ENCODE data around the gene EMP2. TPM values are rescaled to one million over a fixed set of nuclear protein-coding genes. Genes with fewer than 3 reads are reported as not detected.

EMP2 gene
- total RNA-seq, 2 experiments from 2014 or later = not detected

DNA sequence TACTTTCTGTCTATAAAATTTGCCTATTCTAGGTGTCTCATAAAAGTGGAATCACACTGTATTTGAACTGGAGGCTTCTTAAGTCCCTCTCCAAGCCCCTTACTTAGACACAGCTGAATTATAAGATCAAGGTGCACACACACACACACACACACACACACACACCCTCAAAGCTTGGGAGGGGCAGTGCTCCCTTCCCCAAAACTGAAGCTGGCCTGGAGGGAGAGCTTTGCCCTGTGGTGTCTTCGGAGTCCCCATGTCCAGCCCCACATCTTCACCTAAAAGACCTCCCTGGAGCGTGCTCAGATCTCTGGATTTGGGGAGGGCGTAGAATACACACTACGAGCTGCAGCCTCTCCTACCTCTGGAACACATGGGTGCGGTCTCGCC is 828 bp downstream of the EMP2 start:
- Mint-ChIP-seq H3K4me3 (no peak overlapping the region), H3K36me3 (no peaks in the 10 kb centered on the region), H3K9me3 (no peaks in the 10 kb centered on the region), H3K27me3 (peaks cover 34% of the 10 kb centered on the region), H3K4me1 (peaks cover 3% of the 10 kb centered on the region), H3K27ac (no peak overlapping the region)
- ATAC-seq (ENCODE audit: low read depth) (no peak), DNase-seq (no peak)
- POLR2A ChIA-PET = no interaction called here

GRCh38 chr16:10578474-10579316 is 1.7 kb downstream of the EMP2 start:
- Mint-ChIP-seq H3K4me3 (no peak overlapping the region), H3K9me3 (no peaks in the 10 kb centered on the region), H3K4me1 (peaks cover 3% of the 10 kb centered on the region), H3K27me3 (peaks cover 37% of the 10 kb centered on the region), H3K36me3 (no peaks in the 10 kb centered on the region), H3K27ac (no peak overlapping the region)
- ATAC-seq (ENCODE audit: low read depth) (no peak), DNase-seq (no peak)
- POLR2A ChIA-PET = no interaction called here

GRCh38 chr16:10577305-10578202 is 2.8 kb downstream of the EMP2 start:
- POLR2A ChIA-PET = no interaction called here
- Mint-ChIP-seq H3K27ac (no peak overlapping the region), H3K9me3 (no peaks in the 10 kb centered on the region), H3K27me3 (peaks cover 30% of the 10 kb centered on the region), H3K4me1 (peaks cover 3% of the 10 kb centered on the region), H3K4me3 (no peak overlapping the region), H3K36me3 (no peaks in the 10 kb centered on the region)
- no peak for DNase-seq
- no peak for ATAC-seq (ENCODE audit: low read depth)

DNA sequence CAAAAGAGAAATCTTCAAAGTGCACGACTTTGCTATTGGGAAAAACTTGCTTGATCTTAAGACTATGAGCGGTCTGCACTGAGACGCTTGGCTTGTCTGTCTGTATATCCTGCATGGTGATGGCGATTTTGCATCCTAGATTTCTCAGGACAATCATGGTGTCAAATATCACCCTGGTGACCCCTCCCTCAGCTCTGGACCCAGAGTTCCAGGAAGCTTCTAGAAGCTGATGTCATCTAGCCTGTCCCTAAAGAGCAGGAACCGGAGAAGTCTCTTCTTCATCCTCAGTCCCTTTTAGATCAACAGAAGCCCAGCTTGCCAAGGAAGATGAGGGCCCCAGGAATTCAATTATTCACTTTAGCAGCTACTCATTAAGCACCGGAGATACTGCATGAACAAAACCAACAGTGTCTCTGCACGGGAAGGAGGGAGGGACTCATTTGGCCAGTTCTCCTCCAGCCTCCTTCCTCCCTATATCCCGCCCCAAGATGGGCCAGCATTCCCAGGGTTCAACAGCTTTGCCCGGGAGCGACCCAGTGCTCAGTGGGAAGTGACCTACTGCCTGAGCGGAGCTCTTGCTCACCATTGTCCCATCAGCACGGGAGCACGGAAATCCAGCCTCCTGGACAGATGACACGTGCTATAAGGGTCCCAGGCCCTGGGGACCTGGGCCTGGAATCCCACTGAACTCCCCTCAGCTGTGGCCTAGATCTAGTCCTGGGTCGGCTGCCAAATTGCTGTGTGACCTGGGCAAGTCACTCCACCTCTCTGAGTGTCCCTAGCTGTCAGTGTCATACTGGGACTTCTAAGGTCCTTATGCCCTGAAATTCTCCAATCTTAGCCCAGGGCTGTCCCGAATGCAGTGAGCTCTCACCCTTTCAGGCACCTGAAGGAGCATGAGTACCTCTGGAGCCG is 3.8 kb downstream of the EMP2 start:
- H3K4me3 Mint-ChIP-seq = no peak overlapping the region
- no peaks in the 10 kb centered on the region for H3K36me3 Mint-ChIP-seq
- peaks cover 3% of the 10 kb centered on the region for H3K4me1 Mint-ChIP-seq
- peaks cover 21% of the 10 kb centered on the region for H3K27me3 Mint-ChIP-seq
- DNase-seq = no peak
- POLR2A ChIA-PET = no interaction called here
- no peak for ATAC-seq (ENCODE audit: low read depth)
- no peaks in the 10 kb centered on the region for H3K9me3 Mint-ChIP-seq
- H3K27ac Mint-ChIP-seq = no peak overlapping the region

DNA sequence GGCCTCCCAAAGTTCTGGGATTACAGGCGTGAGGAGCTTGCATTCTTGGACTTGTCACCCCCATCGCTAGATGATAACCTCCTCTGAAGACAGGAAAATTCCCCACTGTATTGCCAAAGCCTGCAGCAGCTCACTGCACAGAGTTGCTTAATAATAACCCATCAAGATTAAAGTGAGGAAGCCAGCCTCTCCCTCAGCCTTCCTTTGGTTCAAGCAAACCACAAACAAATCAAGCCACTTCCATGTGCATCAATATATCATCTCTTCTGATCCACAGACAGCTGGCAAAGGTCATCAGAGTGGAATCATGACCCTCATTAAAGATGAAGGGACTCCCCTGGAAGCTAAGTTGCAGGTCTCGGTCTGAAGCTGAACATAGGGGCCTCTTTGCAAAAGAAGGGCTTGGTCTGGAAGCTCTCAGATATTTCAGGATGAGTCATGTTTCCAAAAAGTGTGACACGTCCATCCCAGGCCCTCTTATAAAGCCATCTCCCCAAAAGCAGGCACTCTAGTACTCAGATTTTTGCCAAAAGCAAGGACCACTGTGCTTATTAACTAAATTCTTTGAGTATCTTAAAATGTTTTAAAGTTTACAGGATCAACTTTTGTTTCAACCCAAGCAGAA is 4.8 kb downstream of the EMP2 start:
- POLR2A ChIA-PET = no interaction called here
- Mint-ChIP-seq H3K27me3 (peaks cover 12% of the 10 kb centered on the region), H3K36me3 (no peaks in the 10 kb centered on the region), H3K9me3 (no peaks in the 10 kb centered on the region), H3K4me3 (no peak overlapping the region), H3K27ac (no peak overlapping the region), H3K4me1 (no peaks in the 10 kb centered on the region)
- ATAC-seq (ENCODE audit: low read depth) (no peak), DNase-seq (no peak)

DNA sequence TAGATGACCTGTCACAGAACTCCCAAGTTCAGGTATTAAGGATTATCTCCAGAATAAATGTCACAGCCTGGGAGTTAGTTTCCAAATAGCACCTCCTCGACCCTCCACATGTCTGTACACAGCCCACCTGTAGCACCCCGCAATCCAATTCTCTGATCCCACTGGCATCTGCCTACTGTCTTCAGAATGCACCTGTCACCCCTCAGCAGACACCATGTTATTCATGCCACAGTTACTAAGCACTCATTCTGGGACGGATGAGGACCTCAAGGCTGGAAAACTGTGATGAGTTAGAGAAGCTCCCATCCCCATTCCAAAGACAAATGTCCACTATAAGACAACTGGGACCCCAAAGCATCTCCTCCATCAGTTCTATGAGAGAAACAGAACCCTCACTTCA is 7.8 kb downstream of the EMP2 start:
- H3K27me3 Mint-ChIP-seq = peaks cover 3% of the 10 kb centered on the region
- POLR2A ChIA-PET = no interaction called here
- no peaks in the 10 kb centered on the region for H3K36me3 Mint-ChIP-seq
- no peaks in the 10 kb centered on the region for H3K4me1 Mint-ChIP-seq
- no peak overlapping the region for H3K4me3 Mint-ChIP-seq
- H3K27ac Mint-ChIP-seq = no peak overlapping the region
- no peaks in the 10 kb centered on the region for H3K9me3 Mint-ChIP-seq
- DNase-seq (no peak), ATAC-seq (ENCODE audit: low read depth) (no peak)

DNA sequence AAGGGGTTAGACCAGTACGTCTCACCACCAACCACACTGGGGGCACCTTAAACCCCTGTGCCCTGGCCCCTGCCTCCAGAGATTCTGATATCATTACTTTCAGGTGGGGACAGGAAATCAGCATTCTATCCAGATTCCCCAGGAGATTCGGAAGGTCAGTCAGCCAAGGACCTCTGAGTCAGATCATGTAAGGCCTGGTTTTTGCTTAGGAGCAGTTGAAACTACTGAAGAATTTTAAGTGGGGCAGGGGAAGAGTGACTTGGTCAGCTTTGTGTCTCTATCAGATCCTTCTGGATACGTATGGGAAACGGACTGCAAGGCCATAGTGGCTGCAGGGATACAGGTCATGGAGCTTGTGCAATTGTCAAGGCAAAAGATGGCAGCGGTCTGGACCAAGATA is 9.0 kb downstream of the EMP2 start:
- Mint-ChIP-seq H3K9me3 (no peaks in the 10 kb centered on the region), H3K36me3 (no peaks in the 10 kb centered on the region), H3K27ac (no peak overlapping the region), H3K4me1 (no peaks in the 10 kb centered on the region), H3K4me3 (no peak overlapping the region), H3K27me3 (peaks cover 3% of the 10 kb centered on the region)
- no peak for DNase-seq
- POLR2A ChIA-PET = no interaction called here
- ATAC-seq (ENCODE audit: low read depth) = no peak

GRCh38 chr16:10569621-10570020 is 10.8 kb downstream of the EMP2 start:
- no peak for ATAC-seq (ENCODE audit: low read depth)
- H3K9me3 Mint-ChIP-seq = no peaks in the 10 kb centered on the region
- H3K36me3 Mint-ChIP-seq = no peaks in the 10 kb centered on the region
- H3K4me3 Mint-ChIP-seq = no peak overlapping the region
- DNase-seq = no peak
- H3K27me3 Mint-ChIP-seq = peaks cover 3% of the 10 kb centered on the region
- H3K4me1 Mint-ChIP-seq = no peaks in the 10 kb centered on the region
- no peak overlapping the region for H3K27ac Mint-ChIP-seq
- POLR2A ChIA-PET = no interaction called here

DNA sequence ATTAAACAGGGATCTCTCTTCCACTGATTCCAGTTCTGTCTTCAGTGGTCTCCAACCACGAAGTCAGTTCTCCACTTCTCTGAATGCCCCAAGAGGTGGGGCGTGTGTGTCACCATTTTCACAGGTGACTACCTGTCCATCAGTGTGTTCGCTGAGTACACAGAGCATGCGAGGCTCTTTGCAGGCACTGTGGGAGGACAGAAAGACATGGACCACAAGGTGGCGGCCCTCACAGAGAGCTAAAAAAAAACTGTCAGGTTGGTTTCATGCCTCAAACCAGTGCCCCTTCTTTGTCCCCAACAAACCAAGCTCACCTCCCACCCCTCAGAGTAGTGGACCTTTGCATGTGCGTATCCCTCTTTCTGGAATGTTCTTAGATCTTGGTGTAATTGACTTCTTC is 13.8 kb downstream of the EMP2 start:
- H3K4me3 Mint-ChIP-seq = no peak overlapping the region
- peaks cover 5% of the 10 kb centered on the region for H3K27me3 Mint-ChIP-seq
- H3K36me3 Mint-ChIP-seq = no peaks in the 10 kb centered on the region
- ATAC-seq (ENCODE audit: low read depth) = no peak
- no peak for DNase-seq
- no peak overlapping the region for H3K27ac Mint-ChIP-seq
- peaks cover 2% of the 10 kb centered on the region for H3K4me1 Mint-ChIP-seq
- POLR2A ChIA-PET = no interaction called here
- peaks cover 2% of the 10 kb centered on the region for H3K9me3 Mint-ChIP-seq

DNA sequence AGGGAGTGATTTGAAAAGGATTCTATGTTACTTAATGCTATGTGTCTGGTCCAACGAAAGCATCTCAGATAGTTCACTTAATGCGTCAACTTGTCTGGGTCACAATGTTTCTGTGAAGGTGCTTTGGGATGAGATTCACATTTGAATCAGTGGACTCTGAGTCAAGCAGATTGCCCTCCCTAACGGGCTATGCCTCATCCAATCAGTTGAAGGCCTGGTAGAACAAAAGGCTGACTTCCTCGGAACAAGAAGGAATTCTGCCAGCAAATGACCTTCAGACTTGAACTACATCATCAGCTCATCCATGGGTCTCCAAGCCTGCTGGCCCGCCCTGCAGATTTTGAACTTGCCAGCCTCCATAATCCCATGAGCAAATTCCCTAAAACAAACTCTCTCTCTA is 15.2 kb downstream of the EMP2 start:
- POLR2A ChIA-PET = no interaction called here
- H3K9me3 Mint-ChIP-seq = peaks cover 2% of the 10 kb centered on the region
- H3K27me3 Mint-ChIP-seq = peaks cover 11% of the 10 kb centered on the region
- H3K4me3 Mint-ChIP-seq = no peak overlapping the region
- no peaks in the 10 kb centered on the region for H3K36me3 Mint-ChIP-seq
- DNase-seq (no peak), ATAC-seq (ENCODE audit: low read depth) (no peak)
- H3K27ac Mint-ChIP-seq = no peak overlapping the region
- H3K4me1 Mint-ChIP-seq = peaks cover 4% of the 10 kb centered on the region

DNA sequence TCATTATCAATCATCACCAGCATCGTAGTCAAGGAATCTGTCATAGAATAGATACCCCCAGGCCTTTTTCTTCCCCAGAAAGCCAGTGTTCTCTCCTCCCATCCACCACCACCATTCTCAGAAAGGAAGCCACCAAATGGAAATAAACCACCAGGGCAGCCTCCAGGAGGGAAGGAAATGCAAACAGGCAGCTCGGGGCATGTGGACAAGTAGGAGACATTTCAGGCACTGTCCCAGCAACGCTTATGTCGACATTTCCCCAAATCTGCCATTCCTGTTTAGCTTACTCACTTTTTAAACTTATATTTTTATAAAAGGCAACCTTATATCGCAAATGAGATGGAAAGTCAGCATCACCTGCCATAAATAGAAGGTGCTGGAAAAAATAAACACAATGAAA is 15.8 kb downstream of the EMP2 start:
- Mint-ChIP-seq H3K36me3 (no peaks in the 10 kb centered on the region), H3K9me3 (peaks cover 2% of the 10 kb centered on the region), H3K27me3 (peaks cover 11% of the 10 kb centered on the region), H3K4me3 (no peak overlapping the region), H3K27ac (no peak overlapping the region), H3K4me1 (peaks cover 4% of the 10 kb centered on the region)
- DNase-seq (no peak), ATAC-seq (ENCODE audit: low read depth) (no peak)
- POLR2A ChIA-PET = interaction anchor here (0.6 kb wide), 1 partner anchor 23 kb away, joined by 4 read pairs; no protein-coding TSS in a partner anchor

DNA sequence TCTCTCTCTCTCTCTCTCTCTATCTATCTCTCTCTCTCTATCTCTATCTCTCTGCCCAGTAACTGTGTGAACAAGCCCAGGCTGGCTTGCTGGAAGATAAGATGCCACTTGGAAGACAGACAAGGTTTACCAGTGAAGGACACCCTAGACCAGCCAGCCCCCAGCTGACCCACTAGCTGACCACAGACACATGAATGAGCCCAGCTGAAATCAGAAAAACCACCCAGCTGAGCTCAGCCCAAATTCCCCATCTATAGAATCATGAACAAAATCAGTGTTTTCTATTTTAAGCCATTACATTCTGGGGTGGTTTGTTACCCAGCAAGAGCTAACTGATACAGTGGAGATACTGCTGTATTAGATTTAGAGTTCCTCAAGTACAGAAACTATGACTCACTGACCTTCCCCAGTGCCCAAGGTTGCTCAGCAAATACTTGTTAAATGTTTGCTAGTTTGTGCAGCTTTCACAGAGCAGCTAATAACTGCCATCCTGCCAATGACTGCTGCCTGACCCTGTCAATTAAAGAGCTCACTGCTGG is 18.0 kb downstream of the EMP2 start:
- H3K9me3 Mint-ChIP-seq = peaks cover 2% of the 10 kb centered on the region
- H3K27me3 Mint-ChIP-seq = peaks cover 11% of the 10 kb centered on the region
- H3K4me1 Mint-ChIP-seq = peaks cover 4% of the 10 kb centered on the region
- DNase-seq (no peak), ATAC-seq (ENCODE audit: low read depth) (no peak)
- POLR2A ChIA-PET = interaction anchor here (0.6 kb wide), 1 partner anchor 578 kb away, joined by 3 read pairs; no protein-coding TSS in a partner anchor
- H3K36me3 Mint-ChIP-seq = no peaks in the 10 kb centered on the region
- no peak overlapping the region for H3K27ac Mint-ChIP-seq
- no peak overlapping the region for H3K4me3 Mint-ChIP-seq
